ENCODE measurements around the gene ERC1.
"Not testable (repeated sequence)": the region's sequence is repeated elsewhere in the genome, so short reads cannot be mapped to it uniquely, and the experiment has no call there.

The ERC1 gene

DNA sequence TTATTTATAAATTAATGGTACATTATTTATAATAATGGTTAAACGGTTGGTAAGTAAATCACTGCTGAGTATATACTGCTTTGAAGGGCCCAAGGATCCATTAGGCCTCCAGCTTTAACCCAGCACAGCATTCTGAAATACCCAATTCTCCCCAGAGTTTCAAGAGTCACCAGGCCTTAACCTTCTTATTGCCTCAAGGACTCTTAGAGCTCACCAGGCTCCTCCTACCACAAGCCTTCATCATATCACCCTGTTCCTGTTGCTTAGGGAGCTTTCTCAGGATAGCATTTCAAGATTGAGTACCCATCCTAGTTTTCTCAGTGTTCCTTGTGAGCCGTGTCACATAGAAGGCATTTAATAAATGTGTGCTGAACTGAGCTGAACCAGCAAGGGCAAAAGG, 360.9 kb downstream of the ERC1 start:
- no peak for DNase-seq (ENCODE audit: low read depth in 2 of 2)

DNA sequence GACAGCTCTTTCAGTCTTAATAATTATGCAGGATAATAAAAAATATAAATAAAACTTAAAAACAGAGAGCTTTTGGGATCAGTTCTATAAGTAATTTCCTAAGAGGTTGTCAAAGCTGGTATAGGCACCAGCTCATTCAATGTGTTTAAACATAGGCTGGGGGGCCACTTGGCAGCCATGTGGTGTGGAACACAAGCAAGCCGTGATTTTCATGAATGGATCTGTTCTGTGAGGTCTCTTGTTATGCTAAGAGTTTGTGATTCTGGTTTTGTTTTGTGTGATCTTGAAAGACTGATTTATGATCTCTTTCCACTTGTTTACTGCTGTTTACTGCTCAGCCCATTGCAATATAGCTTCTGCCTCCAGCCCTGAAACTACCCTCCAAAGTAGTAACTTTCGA, 362.4 kb downstream of the ERC1 start:
- DNase-seq (ENCODE audit: low read depth in 2 of 2) = no peak

DNA sequence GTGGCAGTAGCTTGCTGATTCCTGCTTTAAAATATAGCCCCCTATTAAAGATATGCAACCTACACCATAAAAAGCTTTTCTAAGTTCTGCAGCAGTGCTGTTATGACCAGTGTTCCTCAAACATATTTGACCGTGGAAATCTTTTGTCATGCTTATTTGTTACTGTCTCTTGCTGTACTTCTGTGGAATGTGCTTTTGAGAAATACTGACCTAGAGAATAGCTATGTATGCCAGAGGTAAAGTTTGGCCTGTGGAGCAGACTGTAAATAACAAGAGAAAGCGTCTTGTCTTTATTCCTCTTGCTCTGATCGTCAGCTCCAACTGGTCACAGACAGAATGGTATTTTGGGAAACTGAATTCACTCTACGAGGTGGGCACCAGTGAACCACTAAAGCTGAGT, 364.4 kb downstream of the ERC1 start:
- DNase-seq (ENCODE audit: low read depth in 2 of 2) = no peak

DNA sequence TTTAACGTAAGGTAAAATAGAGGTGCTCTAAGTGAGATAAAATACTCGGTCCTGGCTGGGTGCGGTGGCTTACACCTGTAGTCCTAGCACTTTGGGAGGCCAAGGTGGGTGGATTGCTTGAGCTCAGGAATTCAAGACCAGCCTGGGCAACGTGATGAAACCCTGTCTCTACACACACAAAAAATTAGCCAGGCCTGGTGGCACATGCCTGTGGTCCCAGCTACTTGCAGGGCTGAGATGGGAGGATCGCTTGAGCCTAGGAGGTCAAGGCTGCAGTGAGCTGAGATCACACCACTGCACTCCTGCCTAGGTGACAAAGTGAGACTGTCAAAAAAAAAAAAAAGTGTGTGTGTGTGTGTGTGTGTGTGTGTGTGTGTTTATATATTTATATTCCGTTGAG, 364.8 kb downstream of the ERC1 start:
- DNase-seq (ENCODE audit: low read depth in 2 of 2) = not testable (repeated sequence)

DNA sequence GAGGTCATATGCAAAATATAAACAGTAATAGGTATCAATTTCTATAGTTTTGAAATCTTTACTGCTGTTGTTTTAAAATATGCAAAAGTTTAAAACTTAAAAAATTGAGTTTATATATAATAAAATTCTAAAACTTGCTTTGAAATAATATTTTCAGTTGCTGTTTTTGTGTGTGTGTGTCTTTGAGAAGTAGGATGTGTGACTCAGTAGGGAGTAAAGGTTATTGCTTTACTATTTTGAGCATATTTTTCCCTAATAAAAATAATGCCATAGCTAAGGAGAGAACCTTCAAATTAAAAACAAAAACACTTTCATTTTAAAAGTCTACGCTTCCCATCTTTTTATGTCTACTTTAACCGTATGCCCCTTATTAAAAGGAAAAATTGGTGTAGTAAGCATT, 365.3 kb downstream of the ERC1 start:
- no peak for DNase-seq (ENCODE audit: low read depth in 2 of 2)

DNA sequence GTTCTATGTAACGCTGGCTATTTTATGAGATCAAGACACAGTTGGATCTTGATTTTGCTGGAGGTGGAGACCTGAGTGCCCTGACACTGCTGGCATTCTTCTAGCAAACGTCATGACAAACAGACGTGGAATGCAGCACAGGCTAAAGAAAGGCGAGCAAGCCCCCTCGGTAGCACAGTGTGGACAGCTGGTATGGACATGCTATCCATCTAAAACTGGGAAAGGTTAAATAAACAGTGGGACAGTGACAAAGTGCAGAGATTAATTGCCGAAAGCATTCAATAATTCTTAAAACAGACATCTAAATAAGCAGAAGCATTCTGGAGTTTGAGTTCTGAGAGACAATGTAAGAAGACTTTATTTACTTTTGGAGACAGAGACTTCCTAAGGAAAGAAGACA, 366.1 kb downstream of the ERC1 start:
- no peak for DNase-seq (ENCODE audit: low read depth in 2 of 2)

DNA sequence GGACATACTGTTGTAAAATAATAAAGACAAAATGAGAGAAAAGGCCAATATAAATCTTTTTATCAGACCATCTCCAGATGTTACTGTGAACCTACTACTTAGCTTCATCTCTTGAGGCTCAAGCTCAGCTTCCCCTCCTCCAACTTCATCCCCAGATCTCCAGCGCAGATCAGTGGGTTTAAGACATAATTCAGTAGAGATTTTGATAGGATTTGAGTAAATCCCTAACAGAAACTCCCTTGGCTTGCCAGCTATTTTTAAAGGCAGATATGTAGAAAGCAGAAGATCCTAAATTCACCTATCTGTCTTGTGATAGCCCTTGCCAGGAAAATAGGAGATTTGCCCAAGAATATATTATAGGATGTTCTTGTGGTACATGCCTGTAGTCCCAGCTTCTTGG, 366.7 kb downstream of the ERC1 start:
- DNase-seq (ENCODE audit: low read depth in 2 of 2) = no peak

DNA sequence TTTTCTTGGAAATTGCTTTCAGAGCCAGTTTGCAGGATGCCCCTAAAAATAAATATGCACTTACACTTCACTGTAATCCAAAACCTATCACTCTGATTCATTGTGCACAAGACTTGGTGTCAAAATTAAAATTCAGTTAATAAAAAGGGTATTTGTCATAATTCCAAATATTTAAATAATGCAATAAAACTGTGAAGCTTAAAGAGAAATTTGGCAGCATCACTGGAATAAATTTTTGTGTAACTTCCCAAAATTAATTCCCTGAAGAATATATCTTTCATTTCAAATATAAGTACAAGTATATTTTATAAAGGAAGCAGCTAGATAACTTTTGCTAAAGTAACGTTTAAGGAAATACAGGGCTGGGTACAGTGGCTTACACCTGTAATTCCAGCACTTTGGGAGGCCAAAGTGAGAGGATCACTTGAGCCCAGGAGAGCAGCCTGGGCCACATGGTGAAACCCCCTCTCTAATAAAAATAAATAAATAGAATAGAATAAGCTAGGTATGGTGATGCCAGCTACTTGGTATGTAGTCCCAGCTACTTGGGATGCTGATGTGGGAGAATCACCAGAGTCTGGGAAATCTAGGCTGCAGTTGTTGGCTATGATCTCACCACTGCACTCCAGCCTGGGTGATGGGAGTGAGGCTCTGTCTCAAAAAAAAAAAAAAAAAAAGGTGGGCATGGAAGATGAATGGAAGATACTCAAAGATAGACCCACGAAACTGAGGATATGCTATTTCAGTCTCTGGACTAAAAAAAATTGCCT, 369.6 kb downstream of the ERC1 start:
- DNase-seq (ENCODE audit: low read depth in 2 of 2) = no peak

DNA sequence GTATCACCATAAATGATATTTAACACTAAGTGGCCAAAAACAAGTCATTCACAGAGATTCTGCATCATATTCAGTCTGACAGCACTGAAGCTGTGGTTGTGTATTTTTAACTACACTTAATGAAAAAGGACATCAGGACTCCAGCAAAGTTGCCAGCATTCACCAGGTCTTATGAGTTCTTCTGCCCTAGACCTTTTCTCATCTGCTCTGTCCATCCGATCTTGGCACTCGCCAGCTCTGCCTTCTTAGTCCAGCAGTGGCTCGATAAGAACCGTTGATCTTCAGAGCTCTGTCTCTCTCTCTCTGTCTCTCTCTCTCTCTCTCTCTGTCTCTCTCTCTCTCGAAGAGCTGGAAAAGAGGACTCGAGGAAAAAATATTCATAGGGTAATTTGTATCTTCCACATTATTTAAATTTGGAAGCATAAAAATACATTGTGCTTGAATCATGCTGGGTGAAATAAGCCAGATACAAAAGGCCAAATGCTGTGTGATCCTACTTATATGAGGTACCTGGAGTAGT, 371.2 kb downstream of the ERC1 start:
- DNase-seq (ENCODE audit: low read depth in 2 of 2) = no peak

DNA sequence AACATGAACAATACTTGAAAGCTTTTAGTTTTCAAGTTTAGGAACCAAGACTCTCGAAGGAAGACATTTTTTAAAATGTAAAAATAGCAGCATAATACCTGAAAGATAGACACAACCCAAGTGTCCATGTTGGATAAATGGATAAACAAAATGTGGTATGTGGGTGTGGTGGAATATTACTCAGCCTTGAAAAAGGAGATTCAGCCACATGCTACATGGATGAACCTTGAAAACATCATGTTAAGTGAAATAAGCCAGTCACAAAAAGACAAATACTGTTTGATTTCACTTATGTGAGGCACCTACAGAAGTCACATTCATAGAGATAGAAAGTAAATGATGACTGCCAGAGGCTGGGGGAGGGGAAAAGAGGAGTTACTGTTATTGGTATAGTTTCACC, 374.7 kb downstream of the ERC1 start:
- no peak for DNase-seq (ENCODE audit: low read depth in 2 of 2)

DNA sequence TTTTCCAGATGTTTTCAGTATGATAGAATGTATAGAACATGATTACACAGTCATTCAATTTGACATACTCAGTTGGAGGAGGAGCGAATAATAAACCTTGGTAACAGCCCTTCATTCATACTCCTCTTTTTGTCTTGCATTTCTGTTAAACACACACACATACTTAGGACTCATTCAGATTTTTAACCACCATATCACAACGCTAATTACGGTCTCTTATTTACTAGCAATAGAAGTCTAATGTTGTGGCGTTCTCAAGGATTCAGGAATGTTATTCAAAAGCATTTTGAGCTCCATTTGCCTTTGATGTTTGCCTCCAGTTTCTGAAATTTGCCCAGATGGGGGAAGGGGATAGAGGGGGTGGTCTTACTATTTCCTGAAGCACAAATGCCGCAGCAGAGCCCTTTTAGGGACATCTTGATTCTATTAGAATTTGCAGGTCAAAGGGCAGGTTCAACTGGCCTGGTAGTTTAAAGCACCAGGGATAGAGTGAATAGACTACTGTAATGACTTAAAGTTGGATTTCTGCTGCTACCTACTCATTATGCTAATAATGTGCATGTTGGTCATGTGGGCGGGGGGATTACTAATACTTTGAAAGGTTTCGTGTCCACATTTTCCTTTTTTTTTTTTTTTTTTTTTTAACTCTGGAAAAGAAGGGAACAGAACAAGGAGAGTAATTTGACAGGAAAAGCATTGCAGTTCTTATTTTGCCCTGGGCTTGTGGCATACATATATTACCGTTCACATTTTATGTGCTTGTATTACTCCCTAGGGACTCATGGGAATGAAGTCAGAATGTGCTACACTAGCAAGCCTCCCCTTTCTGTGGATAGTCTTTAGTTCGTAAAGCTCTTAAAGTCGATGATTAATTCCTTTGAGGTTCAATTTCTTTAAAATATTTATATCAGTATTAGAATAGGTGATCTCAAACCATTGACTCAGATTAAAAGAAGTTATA, 376.6 kb downstream of the ERC1 start:
- DNase-seq (ENCODE audit: low read depth in 2 of 2) = no peak

DNA sequence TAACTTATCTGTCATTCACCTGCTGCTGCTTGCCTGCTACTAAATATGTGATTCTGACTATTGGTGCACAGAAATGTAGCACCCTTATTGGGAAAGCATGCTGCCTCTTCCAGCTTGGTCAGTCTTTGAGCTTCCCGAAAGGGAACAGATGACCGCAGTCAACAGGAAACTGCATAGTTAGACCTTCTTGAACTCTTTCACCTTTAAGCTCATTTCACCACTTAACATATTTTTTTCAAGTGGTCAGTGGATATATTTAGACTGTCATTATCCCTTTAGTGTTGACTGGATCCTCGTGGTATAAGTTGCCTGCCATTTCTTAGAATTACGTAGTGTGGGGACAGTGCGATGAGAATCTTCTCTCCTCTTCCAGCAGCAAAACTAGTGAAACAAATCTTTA, 378.4 kb downstream of the ERC1 start:
- no peak for DNase-seq (ENCODE audit: low read depth in 2 of 2)

DNA sequence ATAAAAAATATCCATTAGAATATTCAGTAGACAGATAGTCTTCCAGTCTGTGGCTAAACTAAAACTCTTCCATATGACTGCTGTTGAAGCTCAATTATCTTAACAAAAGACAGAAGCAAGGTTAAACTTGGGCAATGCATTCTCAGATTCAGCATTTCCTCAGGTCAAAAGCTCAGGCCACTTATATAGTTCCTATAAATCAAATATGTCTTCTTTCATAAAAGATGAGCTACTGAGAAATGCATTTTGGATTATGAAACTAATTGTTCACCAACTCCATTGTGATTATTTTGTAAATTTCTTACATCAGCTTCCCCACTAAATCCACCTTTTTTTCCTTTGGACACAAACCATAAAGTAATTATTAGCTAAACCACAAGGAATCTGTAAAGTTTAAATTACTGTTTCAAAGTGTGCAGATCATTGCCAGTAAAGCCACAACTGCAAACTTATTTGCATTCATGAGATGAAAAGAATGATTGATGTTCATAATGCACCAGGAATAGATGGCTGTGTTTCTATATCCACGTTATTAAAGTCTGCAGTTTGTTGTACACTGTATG, 379.0 kb downstream of the ERC1 start:
- DNase-seq (ENCODE audit: low read depth in 2 of 2) = no peak

DNA sequence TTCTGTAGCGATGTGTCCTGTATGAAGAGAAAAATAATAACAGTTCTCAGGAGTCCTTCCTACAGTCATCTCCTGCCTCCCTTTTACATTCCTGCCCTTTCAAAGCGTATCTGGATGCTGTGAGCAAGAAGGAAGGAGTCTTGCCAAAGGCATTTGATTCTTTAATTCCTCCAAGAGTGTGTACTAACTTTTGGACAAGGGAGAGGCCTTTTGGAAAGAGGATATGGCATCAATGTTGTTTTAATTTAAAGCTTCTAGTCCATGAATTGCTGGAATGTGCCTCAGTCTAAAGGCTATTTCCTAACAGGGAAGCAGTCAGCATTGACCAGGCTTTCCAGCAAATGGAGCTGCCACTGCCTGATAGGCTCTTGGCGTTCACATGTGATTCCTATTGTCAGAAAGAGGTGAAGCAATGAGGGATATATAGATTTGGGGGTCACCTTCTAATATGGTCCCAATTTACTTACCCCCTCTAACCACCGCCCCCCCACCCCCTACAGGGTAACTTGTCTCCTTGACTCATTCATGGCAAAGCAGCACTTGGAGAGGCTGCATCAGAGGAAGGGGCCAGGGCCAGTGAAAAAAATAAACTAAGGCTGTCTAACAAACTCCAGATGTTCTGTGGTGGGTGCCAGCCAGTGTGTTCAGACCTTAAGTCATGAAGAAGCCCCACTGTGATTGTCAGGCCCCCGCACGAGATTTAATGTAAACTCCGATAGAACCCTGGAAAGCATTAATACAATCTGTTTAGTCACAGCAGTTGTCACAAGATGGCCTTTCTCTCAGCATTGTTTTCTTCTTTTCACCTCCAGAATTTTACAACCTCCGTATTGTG, 383.1 kb downstream of the ERC1 start:
- no peak for DNase-seq (ENCODE audit: low read depth in 2 of 2)

DNA sequence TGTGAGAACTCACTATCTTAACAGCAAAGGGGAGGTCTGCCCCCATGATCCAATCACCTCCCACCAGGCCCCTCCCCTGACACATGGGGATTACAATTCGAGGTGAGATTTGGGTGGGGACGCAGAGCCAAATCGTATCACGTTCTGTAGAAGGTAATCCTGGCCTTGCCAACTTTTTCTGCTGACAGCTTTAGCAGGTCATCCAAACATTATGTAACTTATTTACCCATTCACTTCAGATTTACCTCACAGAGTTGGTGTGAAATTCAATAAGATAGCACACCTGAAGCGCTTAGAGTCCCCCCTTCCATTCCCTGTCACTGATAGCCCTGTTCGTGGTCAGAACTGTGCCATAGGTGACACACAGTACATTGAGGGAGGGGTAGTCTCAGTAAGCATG, 384.3 kb downstream of the ERC1 start:
- no peak for DNase-seq (ENCODE audit: low read depth in 2 of 2)

DNA sequence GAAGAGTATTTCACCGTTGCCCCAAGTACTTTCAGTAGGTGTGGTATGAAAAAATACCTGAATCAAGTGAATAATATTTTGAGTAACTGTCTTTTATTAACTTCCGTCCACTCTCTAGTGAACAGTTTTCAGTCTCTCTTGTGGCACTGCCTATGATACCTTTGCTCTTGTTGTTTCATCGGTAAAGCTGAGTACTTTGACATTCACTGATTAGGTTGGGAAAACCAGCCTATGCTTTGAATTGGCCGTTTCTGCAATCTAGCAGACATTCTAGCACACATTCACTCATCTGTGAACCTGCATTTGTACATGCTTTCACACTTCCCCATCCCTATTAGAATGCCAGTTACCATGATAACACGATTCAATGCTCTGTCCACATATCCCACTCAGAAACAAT, 386.1 kb downstream of the ERC1 start:
- no peak for DNase-seq (ENCODE audit: low read depth in 2 of 2)

DNA sequence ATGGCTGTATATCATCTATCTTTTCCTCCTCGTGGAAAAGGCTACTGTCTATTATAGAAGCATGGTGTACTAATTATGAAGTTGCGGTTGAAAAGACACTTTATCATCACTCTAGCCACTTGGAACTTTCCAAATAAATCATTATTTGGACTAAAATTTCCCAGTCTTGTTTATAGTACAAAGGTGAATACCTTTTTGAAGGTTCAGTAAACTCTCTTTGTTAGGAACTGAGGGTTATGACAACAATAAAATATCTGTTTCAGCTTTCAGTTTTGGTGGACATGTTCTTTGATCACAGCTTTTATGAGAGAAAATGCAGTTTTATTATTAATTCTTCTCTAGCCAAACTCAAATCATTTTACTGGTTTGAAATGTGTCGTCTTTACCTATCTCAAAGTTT, 386.7 kb downstream of the ERC1 start:
- no peak for DNase-seq (ENCODE audit: low read depth in 2 of 2)

DNA sequence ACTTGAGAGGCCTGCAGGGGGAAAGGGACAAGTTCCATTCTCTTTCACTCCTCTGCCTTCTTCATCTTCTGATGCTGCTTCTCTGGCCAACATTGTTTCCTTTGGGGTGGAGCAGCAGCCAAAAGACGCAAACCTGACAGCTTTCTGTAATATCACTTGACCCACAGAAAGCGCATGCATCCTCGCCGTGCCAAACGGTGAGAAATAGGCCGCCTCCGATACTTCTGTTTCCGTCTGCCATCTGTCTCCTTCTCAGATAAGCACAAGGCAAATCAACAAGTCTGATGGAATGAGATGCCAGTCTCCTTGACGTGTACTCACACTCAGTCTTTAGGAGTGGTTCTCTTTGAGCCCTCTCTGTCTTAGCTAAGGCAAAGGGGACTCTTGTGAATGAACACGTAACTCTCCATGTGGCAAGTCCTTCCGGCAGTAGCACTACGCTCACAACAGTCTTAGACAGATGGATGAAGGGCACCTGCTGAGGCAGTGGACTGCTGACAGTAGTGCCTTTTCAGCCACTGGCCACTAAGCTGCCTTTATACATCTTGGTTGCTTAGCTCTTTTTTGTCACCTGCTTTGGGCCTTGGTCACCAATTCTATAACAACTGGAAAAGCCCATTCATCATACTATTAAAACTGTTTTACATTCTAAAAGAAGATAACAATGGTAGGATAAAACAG, 389.3 kb downstream of the ERC1 start:
- DNase-seq (ENCODE audit: low read depth in 2 of 2) = no peak

DNA sequence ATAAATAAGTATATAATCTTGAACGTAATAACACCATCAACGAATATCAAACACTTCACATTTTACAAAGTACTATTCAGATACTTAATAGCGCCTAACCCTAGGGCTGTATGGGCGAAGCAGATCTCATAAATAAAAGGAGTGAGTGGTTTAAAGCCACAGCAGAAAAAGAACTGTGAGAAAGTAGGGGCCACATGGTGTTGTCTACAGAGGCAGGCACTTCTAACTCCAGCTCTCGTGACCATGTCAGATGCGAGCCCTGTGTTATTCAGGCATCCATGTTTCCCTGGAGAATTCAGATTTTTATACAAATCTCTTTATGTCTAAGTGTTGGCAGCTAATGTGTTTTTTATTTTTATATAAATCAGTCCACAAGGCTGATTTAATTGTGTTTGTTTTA, 391.1 kb downstream of the ERC1 start:
- no peak for DNase-seq (ENCODE audit: low read depth in 2 of 2)

DNA sequence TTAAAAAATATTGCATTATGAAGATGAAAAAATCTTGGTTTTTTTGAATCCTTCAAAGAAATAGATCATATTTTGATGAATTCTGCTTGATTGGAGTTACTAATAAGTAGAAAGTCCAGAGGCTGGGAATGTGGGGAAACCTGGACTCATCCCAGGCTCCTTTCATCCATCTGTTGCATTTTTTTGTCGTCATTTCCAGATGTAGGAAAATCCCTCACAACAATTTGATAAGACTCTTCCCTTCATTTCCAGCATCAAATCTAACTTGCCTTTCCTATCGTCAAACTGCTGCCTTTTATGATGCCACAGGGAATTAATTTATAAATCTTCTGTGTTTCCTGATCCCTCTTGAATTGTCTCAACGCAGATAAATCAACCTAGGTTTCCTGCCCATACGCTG, 391.8 kb downstream of the ERC1 start:
- no peak for DNase-seq (ENCODE audit: low read depth in 2 of 2)

DNA sequence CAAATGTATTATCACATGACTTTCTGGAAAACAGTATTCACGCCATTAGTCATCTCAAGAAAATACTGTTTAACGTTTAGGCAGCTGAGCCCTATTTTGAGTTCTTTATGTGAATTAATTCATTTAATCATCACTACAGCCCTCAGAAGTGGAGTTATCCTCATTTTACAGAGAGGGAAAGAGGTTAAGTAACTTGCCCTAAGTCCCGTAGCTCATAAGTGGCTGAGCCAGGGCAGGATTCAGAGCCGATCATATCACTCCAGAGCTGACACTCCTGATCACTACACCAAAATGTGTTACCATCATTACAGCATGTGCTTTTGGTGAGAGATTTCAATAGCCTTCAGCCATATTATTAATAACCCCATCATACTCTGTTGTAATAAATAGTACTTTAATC, 392.7 kb downstream of the ERC1 start:
- DNase-seq (ENCODE audit: low read depth in 2 of 2) = no peak
